Measurements from ENCODE around the gene TM9SF2.

The TM9SF2 gene

GRCh38 chr13:99472122-99472440, 29.2 kb upstream of the TM9SF2 start:
- no peak for DNase-seq
- H3K9me3 ChIP-seq: no peaks in the 10 kb centered on the region
- peaks cover 46% of the 10 kb centered on the region for H3K27me3 ChIP-seq
- H3K4me3 ChIP-seq (ENCODE audit: low read depth, low read length): no peak overlapping the region
- H3K36me3 ChIP-seq: no peaks in the 10 kb centered on the region
- no peaks in the 10 kb centered on the region for H3K4me1 ChIP-seq
- TF ChIP-seq CTCF (IDR thresholded peaks at IDR 0.05; ENCODE audit: low read depth, low read length): no peak

DNA sequence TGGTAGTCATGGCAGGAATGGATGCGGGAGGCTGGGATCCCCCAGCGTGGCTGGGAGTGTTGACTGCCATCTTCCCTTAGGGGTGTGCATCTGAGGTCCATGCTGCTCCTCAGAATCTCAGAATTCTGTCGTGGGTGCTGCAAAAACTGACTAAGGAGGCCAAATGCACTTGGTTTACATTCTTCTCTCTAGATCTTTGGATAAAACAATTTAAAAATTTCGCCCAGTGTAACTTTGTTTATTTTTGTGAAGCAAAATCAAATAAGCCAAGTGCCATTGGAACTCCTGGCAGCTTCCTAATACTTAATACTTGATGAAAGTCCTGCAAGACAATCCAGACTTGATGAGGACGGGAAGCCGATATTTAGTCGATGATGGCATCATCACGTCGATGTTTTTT, 27.8 kb upstream of the TM9SF2 start:
- no peaks in the 10 kb centered on the region for H3K9me3 ChIP-seq
- H3K4me1 ChIP-seq: no peaks in the 10 kb centered on the region
- no peak for TF ChIP-seq CTCF (IDR thresholded peaks at IDR 0.05; ENCODE audit: low read depth, low read length)
- DNase-seq: no peak
- no peak overlapping the region for H3K4me3 ChIP-seq (ENCODE audit: low read depth, low read length)
- no peaks in the 10 kb centered on the region for H3K36me3 ChIP-seq
- peaks cover 36% of the 10 kb centered on the region for H3K27me3 ChIP-seq

DNA sequence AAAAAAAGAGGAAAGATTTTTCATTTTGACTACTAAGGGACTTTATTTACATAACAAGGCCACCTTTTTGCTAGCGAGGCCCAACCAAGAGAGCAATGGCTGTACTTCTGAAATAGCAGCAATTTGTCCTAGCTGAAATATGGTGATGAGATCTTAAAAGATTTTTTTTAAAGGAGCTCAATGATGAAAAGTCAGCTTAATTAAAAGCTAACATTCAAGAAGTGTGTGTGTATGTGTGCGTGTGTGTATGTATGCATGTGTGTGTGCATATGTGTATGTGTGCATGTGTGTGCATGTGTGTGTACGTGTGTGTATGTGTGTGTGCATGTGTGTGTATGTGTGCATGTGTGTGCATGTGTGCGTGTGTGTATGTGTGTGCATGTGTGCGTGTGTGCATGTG, 24.6 kb upstream of the TM9SF2 start:
- Histone ChIP-seq H3K27me3 (peaks cover 16% of the 10 kb centered on the region), H3K9me3 (no peaks in the 10 kb centered on the region), H3K4me3 (ENCODE audit: low read depth, low read length) (no peak overlapping the region), H3K4me1 (no peaks in the 10 kb centered on the region), H3K36me3 (no peaks in the 10 kb centered on the region)
- TF ChIP-seq CTCF (IDR thresholded peaks at IDR 0.05; ENCODE audit: low read depth, low read length): no peak
- DNase-seq: no peak

GRCh38 chr13:99477493-99477892, 23.8 kb upstream of the TM9SF2 start:
- no peaks in the 10 kb centered on the region for H3K4me1 ChIP-seq
- no peak for DNase-seq
- H3K36me3 ChIP-seq: no peaks in the 10 kb centered on the region
- peaks cover 16% of the 10 kb centered on the region for H3K27me3 ChIP-seq
- TF ChIP-seq CTCF (IDR thresholded peaks at IDR 0.05; ENCODE audit: low read depth, low read length): no peak
- H3K4me3 ChIP-seq (ENCODE audit: low read depth, low read length): no peak overlapping the region
- no peaks in the 10 kb centered on the region for H3K9me3 ChIP-seq

- Histone ChIP-seq H3K4me1 (no peaks in the 10 kb centered on the region), H3K4me3 (ENCODE audit: low read depth, low read length) (no peak overlapping the region), H3K27me3 (peaks cover 8% of the 10 kb centered on the region), H3K9me3 (no peaks in the 10 kb centered on the region), H3K36me3 (no peaks in the 10 kb centered on the region)
- DNase-seq: no peak
- TF ChIP-seq CTCF (IDR thresholded peaks at IDR 0.05; ENCODE audit: low read depth, low read length): no peak
Observed at GRCh38 chr13:99481366-99481765, 19.9 kb upstream of the TM9SF2 start.

DNA sequence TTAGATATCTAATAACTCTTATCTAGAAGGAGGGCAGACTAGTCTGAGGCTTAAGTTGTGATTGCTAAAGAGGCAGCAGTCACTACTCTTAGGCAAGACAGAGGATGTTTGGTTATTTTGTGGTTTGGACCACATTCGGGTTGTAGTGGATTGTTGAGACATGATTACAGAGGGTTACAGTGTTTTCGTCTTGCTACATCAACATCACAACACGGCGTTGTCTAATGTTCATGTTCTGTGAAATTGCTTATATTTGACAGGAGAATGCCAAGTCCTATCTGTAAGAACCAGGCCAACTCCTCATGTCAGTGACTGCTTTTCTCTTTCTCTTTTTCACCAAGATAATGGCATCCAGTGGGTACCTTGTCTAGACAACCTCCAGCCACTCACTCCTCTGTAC, 16.8 kb upstream of the TM9SF2 start:
- H3K4me1 ChIP-seq: no peaks in the 10 kb centered on the region
- no peaks in the 10 kb centered on the region for H3K9me3 ChIP-seq
- H3K27me3 ChIP-seq: peaks cover 8% of the 10 kb centered on the region
- H3K4me3 ChIP-seq (ENCODE audit: low read depth, low read length): no peak overlapping the region
- DNase-seq: no peak
- no peak for TF ChIP-seq CTCF (IDR thresholded peaks at IDR 0.05; ENCODE audit: low read depth, low read length)
- no peaks in the 10 kb centered on the region for H3K36me3 ChIP-seq
